GM13976 (cell line): ENCODE results near the gene SCAPER.

Experiments used
- DNase-seq: peaks from one replicate; pipeline ENCODE4 v3.0.0; 2012; ENCODE audit warnings: low spot score
- CTCF ChIP-seq: IDR thresholded peaks from 2 replicates; pipeline ENCODE4 v1.5.1; 2012; ENCODE audit warnings: borderline replicate concordance, mild to moderate bottlenecking; ENCODE audit not compliant: insufficient read depth; ENCODE audit errors: extremely low read depth, missing control alignments, control extremely low read depth
- in situ Hi-C: fragments of 300-500 bp; cut with MboI; formaldehyde crosslinking; loops from one replicate; pipeline ENCODE4 v1.12.0; 2022; ENCODE audit warnings: low sequenced_read_pairs, mixed read lengths, inconsistent platforms; ENCODE audit not compliant: unreplicated experiment

Gene SCAPER

DNA sequence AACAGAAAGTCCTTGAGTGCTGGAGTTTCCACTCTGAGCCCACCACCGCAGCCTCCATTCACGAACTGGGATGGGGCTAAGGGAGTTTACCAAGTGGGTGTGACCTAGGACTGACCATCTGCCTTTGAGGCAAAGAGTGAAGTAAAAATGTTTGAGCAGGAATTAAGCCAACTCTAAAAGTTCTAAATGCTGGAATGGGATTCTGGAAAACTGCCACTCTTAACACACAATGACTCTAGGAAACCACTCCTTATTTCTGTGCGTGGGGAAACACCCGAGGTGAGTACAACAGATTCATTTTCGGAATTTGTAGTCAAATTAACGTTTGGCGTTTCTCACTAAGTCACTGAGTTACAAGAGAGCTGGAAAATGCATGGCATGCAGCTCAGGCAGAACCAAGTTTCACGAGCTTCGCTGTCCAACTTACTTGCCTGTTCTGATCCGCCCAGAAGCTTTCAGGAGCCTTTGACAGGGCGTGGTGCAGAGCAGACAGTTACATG is 537.0 kb downstream of the SCAPER start:
- TF ChIP-seq CTCF: no peak
- DNase-seq: no peak
- in situ Hi-C loops: no loop called here

DNA sequence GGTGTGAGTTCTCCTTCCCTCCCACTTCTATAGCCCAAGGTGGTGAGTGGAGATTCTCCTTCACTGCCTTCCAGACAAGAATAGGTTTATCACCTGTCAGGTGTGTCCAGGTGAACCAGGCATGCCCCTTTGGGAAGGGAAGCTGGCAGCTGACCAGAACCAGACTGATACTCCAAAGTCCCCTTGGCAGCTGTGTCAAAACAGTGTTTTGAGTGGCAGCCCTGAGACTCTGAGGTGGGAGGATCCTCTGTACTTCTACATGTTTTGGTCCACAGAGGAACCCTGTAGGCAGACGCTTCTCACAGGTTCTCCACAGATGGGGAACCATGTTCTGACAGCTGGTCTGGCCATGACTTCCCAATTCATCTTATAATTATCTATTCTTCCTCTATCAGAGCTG is 538.4 kb downstream of the SCAPER start:
- no peak for TF ChIP-seq CTCF

DNA sequence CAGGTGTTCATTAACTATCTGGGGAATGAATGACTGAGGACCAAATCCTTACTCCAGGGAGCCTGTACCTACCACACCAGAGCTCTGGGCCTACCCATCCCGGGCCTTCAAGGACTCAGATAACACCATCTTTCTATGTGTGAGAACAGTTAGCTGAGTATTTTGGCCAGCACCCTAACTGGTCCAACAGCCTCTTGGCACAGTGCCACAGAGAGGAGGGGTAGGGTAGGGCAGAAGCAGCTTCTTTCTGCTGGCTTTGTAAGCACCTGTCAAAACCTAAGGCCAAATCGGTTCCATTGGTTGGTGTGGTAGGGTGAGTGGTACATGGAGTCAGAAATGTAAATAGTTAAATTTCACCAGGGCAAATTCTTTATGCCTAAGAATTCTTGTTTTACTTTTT is 541.9 kb downstream of the SCAPER start:
- TF ChIP-seq CTCF: no peak
- no peak for DNase-seq
- in situ Hi-C loops: no loop called here

More for the DNA sequence above, 538.4 kb downstream of the SCAPER start:
- no peak for DNase-seq
- in situ Hi-C loops: no loop called here

GRCh38 chr15:76360416-76360815 is 544.7 kb downstream of the SCAPER start:
- no peak for TF ChIP-seq CTCF
- no peak for DNase-seq
- in situ Hi-C loops: no loop called here

GRCh38 chr15:76359152-76359551 is 546.0 kb downstream of the SCAPER start:
- no peak for DNase-seq
- in situ Hi-C loops: no loop called here

GRCh38 chr15:76358453-76358852 is 546.7 kb downstream of the SCAPER start:
- TF ChIP-seq CTCF: no peak
- in situ Hi-C loops: no loop called here
- DNase-seq: no peak

More at GRCh38 chr15:76359152-76359551, 546.0 kb downstream of the SCAPER start:
- no peak for TF ChIP-seq CTCF
